ENCODE results near the gene MEG3. TPM values are rescaled to one million over a fixed set of nuclear protein-coding genes. Genes with fewer than 3 reads are reported as not detected.
A peak's percentile ranks its signal among the peaks of the same experiment; 100 is the strongest.

The MEG3 gene
- total and polyA plus RNA-seq, 9 of the 15 experiments (the other 6 are each of a cell fraction or from before 2014, with no cell fraction given): 0.10 to 5.3 (median 1.0) TPM; not detected in 1

DNA sequence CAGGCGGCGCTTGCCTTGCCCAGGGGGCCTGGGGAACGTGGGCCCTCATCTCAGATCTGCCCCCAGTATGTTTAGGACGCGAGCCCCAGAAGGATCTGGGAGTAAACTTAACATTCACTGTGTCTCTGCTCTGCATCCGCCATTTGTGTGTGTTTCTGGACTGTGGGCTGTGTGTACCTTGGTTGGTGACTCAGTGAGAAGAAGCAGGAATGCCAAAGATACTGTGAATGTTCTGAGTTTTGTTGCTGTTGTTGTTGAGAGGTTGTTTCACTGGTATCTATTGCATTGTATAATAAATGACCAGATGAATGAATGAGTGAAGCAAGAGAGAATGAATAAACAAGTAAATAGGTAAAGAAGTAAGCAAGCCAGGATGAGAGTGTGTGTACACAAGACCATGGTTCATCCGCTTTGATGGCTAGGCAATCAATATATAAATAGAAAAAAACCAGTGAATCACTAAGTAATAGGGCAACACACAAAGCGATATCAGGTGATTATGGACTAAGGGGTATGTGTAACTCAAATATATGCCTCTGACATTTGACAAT, 20.5 kb downstream of the MEG3 start:
- Histone ChIP-seq H2AFZ (ENCODE audit: low read depth, low read length) (0 out of 2 replicates have a peak overlapping the region, but pooled peaks have one; percentile 9), H3K36me3 (ENCODE audit: control insufficient read depth, insufficient read depth, low read length) (no peaks in the 10 kb centered on the region), H3K4me3 (no peak overlapping the region), H3K9me1 (ENCODE audit: control insufficient read depth, insufficient read depth, low read length) (no peaks in the 10 kb centered on the region), H3K4me2 (ENCODE audit: insufficient read depth, low read length) (no peak overlapping the region), H3K79me2 (ENCODE audit: control insufficient read depth, insufficient read depth, low read length) (no peaks in the 10 kb centered on the region), H3K9ac (ENCODE audit: insufficient read depth in 1 of 2, low read depth in 2 of 2, low read length in 2 of 2) (peak overlapping the region in 1 of 2 experiments; percentile 36; a peak in 1 of 4 replicates), H3K9me3 (replicated peaks; ENCODE audit: control insufficient read depth, insufficient read depth, low read depth, low read length) (no peaks in the 10 kb centered on the region), H3K27me3 (ENCODE audit: control insufficient read depth in 2 of 2, insufficient read depth in 2 of 2, low read length in 2 of 2) (no peaks in the 10 kb centered on the region), H3K27ac (ENCODE audit: extremely low read depth, low read depth, low read length) (no peak overlapping the region), H4K20me1 (replicated peaks; ENCODE audit: control insufficient read depth, insufficient read depth, low read length) (no peaks in the 10 kb centered on the region), H3K4me1 (replicated peaks in 1 of 2; ENCODE audit: control insufficient read depth in 2 of 2, insufficient read depth in 2 of 2, low read length in 2 of 2) (peaks cover 2 to 19% of the 10 kb centered on the region in 2 experiments; a peak in 3 of 5 replicates)
- FAIRE-seq: no peak
- WGBS (ENCODE audit: insufficient coverage, low coverage, missing lambda C conversion rate): 71% methylated on average over 6 of the region's 8 CpGs
- ChIA-PET POLR2A (no interaction called here), CTCF (ENCODE audit: low intra/inter-chr PET ratio) (no interaction called here)
- no peak for DNase-seq (ENCODE audit: extremely low read depth in 1 of 4, low spot score in 3 of 4)
- no peak for ATAC-seq
- intact Hi-C loops (cut with micrococcal nuclease): no loop called here
- TF ChIP-seq, protein P1, sequence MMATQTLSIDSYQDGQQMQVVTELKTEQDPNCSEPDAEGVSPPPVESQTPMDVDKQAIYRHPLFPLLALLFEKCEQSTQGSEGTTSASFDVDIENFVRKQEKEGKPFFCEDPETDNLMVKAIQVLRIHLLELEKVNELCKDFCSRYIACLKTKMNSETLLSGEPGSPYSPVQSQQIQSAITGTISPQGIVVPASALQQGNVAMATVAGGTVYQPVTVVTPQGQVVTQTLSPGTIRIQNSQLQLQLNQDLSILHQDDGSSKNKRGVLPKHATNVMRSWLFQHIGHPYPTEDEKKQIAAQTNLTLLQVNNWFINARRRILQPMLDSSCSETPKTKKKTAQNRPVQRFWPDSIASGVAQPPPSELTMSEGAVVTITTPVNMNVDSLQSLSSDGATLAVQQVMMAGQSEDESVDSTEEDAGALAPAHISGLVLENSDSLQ (IDR thresholded peaks at IDR 0.05): no peak
- TF ChIP-seq, protein P2, sequence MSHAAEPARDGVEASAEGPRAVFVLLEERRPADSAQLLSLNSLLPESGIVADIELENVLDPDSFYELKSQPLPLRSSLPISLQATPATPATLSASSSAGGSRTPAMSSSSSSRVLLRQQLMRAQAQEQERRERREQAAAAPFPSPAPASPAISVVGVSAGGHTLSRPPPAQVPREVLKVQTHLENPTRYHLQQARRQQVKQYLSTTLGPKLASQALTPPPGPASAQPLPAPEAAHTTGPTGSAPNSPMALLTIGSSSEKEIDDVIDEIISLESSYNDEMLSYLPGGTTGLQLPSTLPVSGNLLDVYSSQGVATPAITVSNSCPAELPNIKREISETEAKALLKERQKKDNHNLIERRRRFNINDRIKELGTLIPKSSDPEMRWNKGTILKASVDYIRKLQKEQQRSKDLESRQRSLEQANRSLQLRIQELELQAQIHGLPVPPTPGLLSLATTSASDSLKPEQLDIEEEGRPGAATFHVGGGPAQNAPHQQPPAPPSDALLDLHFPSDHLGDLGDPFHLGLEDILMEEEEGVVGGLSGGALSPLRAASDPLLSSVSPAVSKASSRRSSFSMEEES (CRISPR knock-in tag; IDR thresholded peaks at IDR 0.05): no peak
- no TSS peak for BruUV-seq (replicated peaks)
- in situ Hi-C loops (cut with MboI): loop anchor here (10.0 kb wide), 1 partner anchor 182 kb away; no protein-coding TSS in a partner anchor

Data from K562 (cell line).